H1 (cell line): ENCODE results near the gene MRPS27. TPM values are rescaled to one million over a fixed set of nuclear protein-coding genes. Genes with fewer than 3 reads are reported as not detected.

Experiments
- CTCF ChIA-PET: fragments of 300-600 bp; sonication (Branson Sonifier 250); formaldehyde crosslinking; loops from one replicate; lab custom pipeline; 2021; ENCODE audit not compliant: partially characterized antibody; lab: Charles Lee
- POLR2A ChIA-PET: fragments of 300-600 bp; sonication (Branson Sonifier 250); formaldehyde crosslinking; loops from one replicate; lab custom pipeline; 2021; ENCODE audit warnings: inconsistent platforms; ENCODE audit not compliant: partially characterized antibody; lab: Charles Lee
- DNase-seq, 2 experiments: peaks; one replicate each; pipeline versions ENCODE4 v3.0.0 to v3.0.0-alpha.2; 2010 to 2022; ENCODE audit warnings: low spot score in 2 of 2, low read depth in 1 of 2, mixed read lengths in 1 of 2
- FAIRE-seq: peaks from 2 replicates; lab custom pipeline; 2011; peaks lifted over from hg19 to GRCh38; lab: Jason Lieb, UNC
- H2AFZ ChIP-seq: 2 replicates; pipeline ENCODE4 v1.8.1; 2012; ENCODE audit warnings: low read length, inconsistent platforms
- H2AK5ac ChIP-seq: 2 replicates; pipeline ENCODE4 v1.6.1; 2013; ENCODE audit warnings: low read depth, low read length
- H2BK120ac ChIP-seq: replicated peaks from 2 replicates; pipeline ENCODE3; 2013; ENCODE audit warnings: low read depth, low read length, inconsistent platforms
- H2BK12ac ChIP-seq: 2 replicates; pipeline ENCODE4 v1.6.1; 2013; ENCODE audit warnings: low read depth, low read length
- H2BK15ac ChIP-seq: 2 replicates; pipeline ENCODE4 v1.6.1; 2013; ENCODE audit warnings: low read length
- H2BK20ac ChIP-seq: 2 replicates; pipeline ENCODE4 v1.6.1; 2013; ENCODE audit warnings: low read length
- H2BK5ac ChIP-seq: 2 replicates; pipeline ENCODE4 v1.6.1; 2013; ENCODE audit warnings: low read depth, low read length
- H3K14ac ChIP-seq: 2 replicates; pipeline ENCODE4 v1.6.1; 2013; ENCODE audit warnings: inconsistent platforms; ENCODE audit not compliant: insufficient read length
- H3K18ac ChIP-seq: 2 replicates; pipeline ENCODE4 v1.6.1; 2013; ENCODE audit warnings: low read length; ENCODE audit errors: extremely low read depth
- H3K23ac ChIP-seq: 2 replicates; pipeline ENCODE4 v1.6.1; 2013; ENCODE audit warnings: inconsistent platforms; ENCODE audit not compliant: insufficient read length
- H3K23me2 ChIP-seq: 2 replicates; pipeline ENCODE4 v1.6.1; 2013; ENCODE audit warnings: low read depth, low read length
- H3K27ac ChIP-seq: 2 replicates; pipeline ENCODE4 v1.6.1; 2011; ENCODE audit warnings: low read depth, low read length, inconsistent platforms
- H3K27me3 ChIP-seq, 4 experiments: replicated peaks in 1 of 4; 1 replicate in 1 of 4; 2 replicates in 3 of 4; pipeline versions ENCODE4 v1.6.1 to v1.8.1; 2011 to 2013; ENCODE audit warnings: low read length in 3 of 4, mild to moderate bottlenecking in 3 of 4, inconsistent platforms in 2 of 4, mixed read lengths in 2 of 4, moderate library complexity in 1 of 4; ENCODE audit not compliant: control insufficient read depth in 3 of 4, insufficient read depth in 3 of 4; ENCODE audit errors: extremely low read depth in 1 of 4
- H3K36me3 ChIP-seq, 4 experiments: 2 replicates each; pipeline versions ENCODE4 v1.6.1 to v1.8.1; 2011 to 2013; ENCODE audit warnings: mild to moderate bottlenecking in 4 of 4, low read length in 3 of 4, moderate library complexity in 2 of 4, control low read depth in 1 of 4, inconsistent platforms in 1 of 4; ENCODE audit not compliant: insufficient read depth in 4 of 4, control insufficient read depth in 2 of 4
- H3K4ac ChIP-seq: replicated peaks from 2 replicates; pipeline ENCODE3; 2013; ENCODE audit warnings: low read length, low read depth, mixed read lengths, inconsistent platforms; ENCODE audit not compliant: insufficient read length
- H3K4me1 ChIP-seq, 4 experiments: replicated peaks in 1 of 4; 1 replicate in 1 of 4; 2 replicates in 3 of 4; pipeline versions ENCODE4 v1.6.1 to v1.8.1; 2011 to 2013; ENCODE audit warnings: low read length in 3 of 4, inconsistent platforms in 2 of 4, mixed read lengths in 1 of 4; ENCODE audit not compliant: insufficient read depth in 4 of 4, control insufficient read depth in 3 of 4
- H3K4me2 ChIP-seq, 2 experiments: 2 replicates each; pipeline versions ENCODE4 v1.6.1 to v1.8.1; 2011 to 2013; ENCODE audit warnings: low read depth in 2 of 2, low read length in 2 of 2, control low read depth in 1 of 2, inconsistent platforms in 1 of 2, mild to moderate bottlenecking in 1 of 2; ENCODE audit not compliant: insufficient read depth in 1 of 2
- H3K4me3 ChIP-seq, 4 experiments: fragments of 200-600, 300-600 bp in 1 of 4; sonication (generic), shearing (Covaris generic), sonication (Bioruptor Twin) in 1 of 4; 2 replicates each; pipeline versions ENCODE4 v1.5.1 to v1.8.1; 2011 to 2016; ENCODE audit warnings: low read length in 4 of 4, low read depth in 3 of 4, control low read depth in 2 of 4, inconsistent platforms in 2 of 4, mild to moderate bottlenecking in 2 of 4, mixed read lengths in 1 of 4, moderate library complexity in 1 of 4; ENCODE audit not compliant: insufficient read depth in 2 of 4; ENCODE audit errors: extremely low read depth in 1 of 4
- H3K56ac ChIP-seq: replicated peaks from 2 replicates; pipeline ENCODE3; 2013; ENCODE audit warnings: low read depth, mild to moderate bottlenecking, mixed read lengths, low read length, inconsistent platforms; ENCODE audit not compliant: insufficient read length
- H3K79me1 ChIP-seq: 2 replicates; pipeline ENCODE4 v1.6.1; 2013; ENCODE audit warnings: low read depth, low read length, control low read depth
- H3K79me2 ChIP-seq, 2 experiments: 2 replicates each; pipeline versions ENCODE4 v1.6.1 to v1.8.1; 2012 to 2013; ENCODE audit warnings: low read length in 2 of 2, mild to moderate bottlenecking in 2 of 2, inconsistent platforms in 1 of 2; ENCODE audit not compliant: insufficient read depth in 2 of 2, control insufficient read depth in 1 of 2
- H3K9ac ChIP-seq, 4 experiments: replicated peaks in 1 of 4; 1 replicate in 1 of 4; 2 replicates in 3 of 4; pipeline versions ENCODE4 v1.6.1 to v1.8.1; 2011 to 2013; ENCODE audit warnings: low read depth in 3 of 4, low read length in 3 of 4, control low read depth in 2 of 4, mild to moderate bottlenecking in 2 of 4, moderate library complexity in 2 of 4, inconsistent platforms in 1 of 4; ENCODE audit errors: extremely low read depth in 1 of 4
- H3K9me3 ChIP-seq, 2 experiments: 2 replicates each; pipeline versions ENCODE4 v1.6.1 to v1.8.1; 2012 to 2013; ENCODE audit warnings: mild to moderate bottlenecking in 2 of 2, moderate library complexity in 2 of 2, control low read depth in 1 of 2, inconsistent platforms in 1 of 2, low read depth in 1 of 2, low read length in 1 of 2, mixed read lengths in 1 of 2; ENCODE audit not compliant: insufficient read depth in 2 of 2
- H4K20me1 ChIP-seq, 2 experiments: replicated peaks in 1 of 2; 2 replicates each; pipeline versions ENCODE3 to v1.8.1; 2011 to 2013; ENCODE audit warnings: inconsistent platforms in 2 of 2, low read length in 2 of 2, mild to moderate bottlenecking in 1 of 2; ENCODE audit not compliant: insufficient read depth in 2 of 2, control insufficient read depth in 1 of 2
- H4K5ac ChIP-seq: 2 replicates; pipeline ENCODE4 v1.6.1; 2013; ENCODE audit warnings: low read length, low read depth, mixed read lengths, inconsistent platforms; ENCODE audit not compliant: insufficient read length
- H4K8ac ChIP-seq: 2 replicates; pipeline ENCODE4 v1.8.0; 2013; ENCODE audit warnings: mild to moderate bottlenecking, moderate library complexity, low read length, inconsistent platforms; ENCODE audit not compliant: insufficient read depth; ENCODE audit errors: extremely low read depth
- H4K91ac ChIP-seq: replicated peaks from 2 replicates; pipeline ENCODE3; 2013; ENCODE audit warnings: low read length, mixed read lengths, inconsistent platforms; ENCODE audit not compliant: insufficient read length
- ASH2L ChIP-seq: fragments of 200-600, 300-600 bp; sonication (generic); IDR thresholded peaks from one replicate; pipeline ENCODE4 v1.7.1; 2017; ENCODE audit warnings: low read length
- ATF3 ChIP-seq: IDR thresholded peaks from 2 replicates; pipeline ENCODE4 v1.6.1; 2011; ENCODE audit warnings: low read depth, mild to moderate bottlenecking, low read length; ENCODE audit not compliant: insufficient read depth
- BACH1 ChIP-seq: IDR thresholded peaks from 2 replicates; pipeline ENCODE4 v1.6.1; 2012; ENCODE audit warnings: low read length, improper control_type of control experiment
- EP300 ChIP-seq, 2 experiments: IDR thresholded peaks; 1 replicate in 1 of 2; 2 replicates in 1 of 2; pipeline ENCODE4 v1.6.1; 2011 to 2012; ENCODE audit warnings: low read depth in 2 of 2, low read length in 2 of 2, mild to moderate bottlenecking in 2 of 2, borderline replicate concordance in 1 of 2, inconsistent platforms in 1 of 2, moderate library complexity in 1 of 2
- GABPA ChIP-seq: IDR thresholded peaks from 2 replicates; pipeline ENCODE4 v1.6.1; 2011; ENCODE audit warnings: mild to moderate bottlenecking, low read length, moderate library complexity, borderline replicate concordance; ENCODE audit not compliant: insufficient read depth
- GTF2F1 ChIP-seq: IDR thresholded peaks from 2 replicates; pipeline ENCODE4 v1.6.1; 2012; ENCODE audit warnings: low read depth, low read length, improper control_type of control experiment, borderline replicate concordance
- KDM5A ChIP-seq: fragments of 200-600 bp; IDR thresholded peaks from 2 replicates; pipeline ENCODE4 v1.7.1; 2012; ENCODE audit warnings: mild to moderate bottlenecking, low read length, inconsistent platforms, mixed read lengths
- MAFK ChIP-seq: IDR thresholded peaks from 2 replicates; pipeline ENCODE4 v1.6.1; 2012; ENCODE audit warnings: low read depth, mild to moderate bottlenecking, improper control_type of control experiment, low read length
- POLR2A ChIP-seq, 2 experiments: IDR thresholded peaks; 1 replicate in 1 of 2; 2 replicates in 1 of 2; pipeline ENCODE4 v1.6.1; 2011; ENCODE audit warnings: low read depth in 2 of 2, low read length in 2 of 2, mild to moderate bottlenecking in 2 of 2; ENCODE audit errors: control extremely low read depth in 1 of 2
- RNF2 ChIP-seq: fragments of 200-900, 300-1000 bp; sonication (generic); IDR thresholded peaks from 2 replicates; pipeline ENCODE4 v1.7.1; 2016; ENCODE audit warnings: borderline replicate concordance, low read depth, mild to moderate bottlenecking, antibody characterized with exemption, low read length; ENCODE audit not compliant: poor library complexity, severe bottlenecking; ENCODE audit errors: missing control alignments
- SP1 ChIP-seq: IDR thresholded peaks from 2 replicates; pipeline ENCODE4 v1.6.1; 2011; ENCODE audit warnings: low read depth, low read length
- SRF ChIP-seq: IDR thresholded peaks from 2 replicates; pipeline ENCODE4 v1.6.1; 2011; ENCODE audit warnings: mild to moderate bottlenecking, low read depth, low read length, moderate library complexity
- ZNF274 ChIP-seq: IDR thresholded peaks from 2 replicates; pipeline ENCODE4 v1.7.0; 2012; ENCODE audit warnings: low read length, borderline replicate concordance; ENCODE audit errors: extremely low read depth
- polyA plus RNA-seq, 7 experiments: library from polyadenylated mRNA; depleted of rRNA in 3 of 7; stranded (reverse) in 5 of 7; unstranded in 2 of 7; fragments of >200 nt in 5 of 7; fragments of 200-250 nt in 2 of 7; gene quantifications; 1 replicate in 5 of 7; 2 replicates in 1 of 7; 4 replicates in 1 of 7; pipeline versions ENCODE4 v1.2.1 to v1.2.3, GENCODE V29; 2011 to 2013; ENCODE audit warnings: missing spikeins in 2 of 7, mixed read lengths in 2 of 7
- total RNA-seq: library from RNA; stranded (reverse); fragmentation: NEBNext Ultra II Directional; extraction: Animal tissue kit (Norgen Biotek cat#: 25700); gene quantifications from 2 replicates; pipeline ENCODE4 v1.2.1, GENCODE V29; 2021

Gene MRPS27
- total and polyA plus RNA-seq, 2 of the 8 experiments (the other 6 are each of a cell fraction or from before 2014, with no cell fraction given) = 93.2 to 102 TPM

GRCh38 chr5:72234868-72235267, 85.2 kb downstream of the MRPS27 start (continued):
- no peak for TF ChIP-seq ASH2L

GRCh38 chr5:72234265-72234700, 85.8 kb downstream of the MRPS27 start:
- no peak for DNase-seq
- Histone ChIP-seq H3K56ac (no peak overlapping the region), H3K4ac (no peak overlapping the region), H2BK20ac (no peak overlapping the region), H3K23ac (no peak overlapping the region), H3K23me2 (no peaks in the 10 kb centered on the region), H3K36me3 (peaks cover 3 to 14% (median 8%) of the 10 kb centered on the region in 4 experiments; a peak in 5 of 8 replicates), H3K27me3 (no peaks in the 10 kb centered on the region), H3K4me1 (peaks cover 0 to 19% (median 11%) of the 10 kb centered on the region in 4 experiments; a peak in 4 of 7 replicates), H4K20me1 (no peaks in the 10 kb centered on the region), H3K18ac (no peak overlapping the region), H4K91ac (no peak overlapping the region), H3K4me2 (peak overlapping the region; percentile 12 to 33; a peak in 3 of 4 replicates), H2AK5ac (no peak overlapping the region), H2BK5ac (no peak overlapping the region), H3K4me3 (no peak overlapping the region; a peak in 1 of 8 replicates), H4K5ac (peak overlapping the region; percentile 73), H3K79me2 (no peaks in the 10 kb centered on the region), H2BK15ac (no peak overlapping the region), H2AFZ (no peak overlapping the region), H3K9me3 (no peaks in the 10 kb centered on the region), H3K27ac (no peak overlapping the region), H3K79me1 (no peaks in the 10 kb centered on the region), H2BK12ac (no peak overlapping the region), H3K9ac (no peak overlapping the region), H3K14ac (no peak overlapping the region), H4K8ac (no peak overlapping the region), H2BK120ac (no peak overlapping the region)
- ChIA-PET CTCF (interaction anchor here (1.1 to 4.1 kb wide), 3 partner anchors 11 to 47 kb away, joined by 3 to 19 read pairs (median 4); no protein-coding TSS in a partner anchor), POLR2A (no interaction called here)
- FAIRE-seq = no peak
- TF ChIP-seq EP300 (IDR thresholded peaks at IDR 0.05; ENCODE audit: borderline replicate concordance in 1 of 2, low read depth in 2 of 2, low read length in 2 of 2) = no peak
- TF ChIP-seq ATF3 = no peak
- peak; percentile 85 for TF ChIP-seq BACH1
- TF ChIP-seq SRF = no peak
- no peak for TF ChIP-seq RNF2
- 0 out of 2 replicates have a peak, but pooled peaks have one; percentile 13 for TF ChIP-seq SP1
- no peak for TF ChIP-seq GABPA
- no peak for TF ChIP-seq ZNF274
- TF ChIP-seq KDM5A = no peak
- TF ChIP-seq POLR2A (IDR thresholded peaks at IDR 0.05; ENCODE audit: control extremely low read depth in 1 of 2, low read depth in 2 of 2, low read length in 2 of 2) = no peak
- peak; percentile 59 for TF ChIP-seq MAFK
- TF ChIP-seq GTF2F1 = no peak
